Type B pancreatic cell (in vitro differentiated cells): ENCODE results near the gene SETDB1. TPM values are rescaled to one million over a fixed set of nuclear protein-coding genes. Genes with fewer than 3 reads are reported as not detected.

Source experiments
- DNase-seq: peaks from one replicate; pipeline ENCODE4 v3.0.0; 2021; ENCODE audit warnings: mixed read lengths; ENCODE audit not compliant: unreplicated experiment; ENCODE audit errors: extremely low spot score
- H3K27ac Mint-ChIP-seq: 2 replicates; pipeline ENCODE4 v1.8.0; 2021; ENCODE audit warnings: mild to moderate bottlenecking, mixed read lengths
- H3K27me3 Mint-ChIP-seq: 2 replicates; pipeline ENCODE4 v1.8.0; 2021; ENCODE audit warnings: mixed read lengths
- H3K36me3 Mint-ChIP-seq: 2 replicates; pipeline ENCODE4 v1.8.0; 2021; ENCODE audit warnings: mixed read lengths
- H3K4me1 Mint-ChIP-seq: one replicate; pipeline ENCODE4 v1.8.0; 2021; ENCODE audit warnings: mixed read lengths; ENCODE audit not compliant: unreplicated experiment
- H3K4me3 Mint-ChIP-seq: 2 replicates; pipeline ENCODE4 v1.8.0; 2021; ENCODE audit warnings: mild to moderate bottlenecking, mixed read lengths
- H3K9me3 Mint-ChIP-seq: 2 replicates; pipeline ENCODE4 v1.8.0; 2021; ENCODE audit warnings: mixed read lengths
- CTCF ChIP-seq: fragments of 200-600 bp; sonication (generic); conservative IDR thresholded peaks from 2 replicates; pipeline ENCODE4 v1.5.0; 2021; ENCODE audit warnings: antibody characterized with exemption, mild to moderate bottlenecking
- total RNA-seq: library from RNA; stranded (reverse); gene quantifications from 2 replicates; pipeline ENCODE4 v1.2.1, GENCODE V29; 2021; ENCODE audit warnings: low replicate concordance

SETDB1 gene
- total RNA-seq, 1 donor from 2014 or later: 73.8 TPM

DNA sequence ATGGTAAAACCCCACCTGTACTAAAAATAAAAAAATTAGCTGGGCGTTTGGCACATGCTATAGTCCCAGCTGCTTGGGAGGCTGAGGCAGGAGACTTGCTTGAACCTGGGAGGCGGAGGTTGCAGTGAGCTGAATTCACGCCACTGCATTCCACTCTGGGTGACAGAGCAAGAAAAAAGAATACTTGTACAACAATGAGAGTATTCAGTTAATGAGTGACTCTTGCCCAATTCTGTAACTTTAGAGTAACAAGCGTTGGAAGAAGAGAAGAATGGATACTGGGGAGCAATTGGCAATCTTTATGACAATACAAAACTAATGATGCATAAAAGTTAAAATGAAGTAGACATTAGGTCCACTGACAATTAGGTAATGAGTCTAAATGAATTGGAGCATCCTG lies 66.5 kb downstream of the SETDB1 start:
- DNase-seq: no peak
- H3K27me3 Mint-ChIP-seq: no peaks in the 10 kb centered on the region
- H3K9me3 Mint-ChIP-seq: no peaks in the 10 kb centered on the region
- H3K4me3 Mint-ChIP-seq: no peak overlapping the region
- no peaks in the 10 kb centered on the region for H3K4me1 Mint-ChIP-seq
- H3K27ac Mint-ChIP-seq: no peak overlapping the region
- no peaks in the 10 kb centered on the region for H3K36me3 Mint-ChIP-seq
- no peak for TF ChIP-seq CTCF

DNA sequence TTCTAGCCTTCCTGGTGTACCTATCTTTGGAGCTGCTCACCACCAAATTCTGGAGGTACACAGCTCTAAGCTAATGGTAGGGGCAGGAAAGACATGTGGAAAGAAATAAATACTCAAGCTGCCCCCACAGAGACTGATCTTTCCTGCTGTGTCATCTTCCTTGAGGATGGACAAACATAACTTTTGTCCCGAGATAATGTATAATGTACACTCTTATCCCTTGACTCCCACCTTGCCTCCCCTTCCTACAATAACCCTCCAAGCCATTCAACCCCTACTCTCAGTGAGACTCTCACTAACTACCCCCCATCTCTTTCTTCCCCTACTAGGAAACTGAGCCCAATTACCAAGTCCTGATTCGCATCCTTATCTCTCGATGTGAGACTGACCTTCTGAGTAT lies 68.1 kb downstream of the SETDB1 start:
- DNase-seq: no peak
- Mint-ChIP-seq H3K9me3 (no peaks in the 10 kb centered on the region), H3K27ac (no peak overlapping the region), H3K4me1 (no peaks in the 10 kb centered on the region), H3K27me3 (no peaks in the 10 kb centered on the region), H3K4me3 (no peak overlapping the region), H3K36me3 (no peaks in the 10 kb centered on the region)
- no peak for TF ChIP-seq CTCF

- DNase-seq: no peak
- Mint-ChIP-seq H3K4me3 (no peak overlapping the region), H3K27ac (peak overlapping the region; percentile 29), H3K27me3 (no peaks in the 10 kb centered on the region), H3K4me1 (no peaks in the 10 kb centered on the region), H3K36me3 (peaks cover 1% of the 10 kb centered on the region), H3K9me3 (no peaks in the 10 kb centered on the region)
- TF ChIP-seq CTCF: no peak
These were observed 69.3 kb downstream of the SETDB1 start for GRCh38 chr1:150995460-150995859.

- H3K4me1 Mint-ChIP-seq: no peaks in the 10 kb centered on the region
- peak overlapping the region; percentile 29 for H3K27ac Mint-ChIP-seq
- no peak overlapping the region for H3K4me3 Mint-ChIP-seq
- no peaks in the 10 kb centered on the region for H3K9me3 Mint-ChIP-seq
- H3K27me3 Mint-ChIP-seq: no peaks in the 10 kb centered on the region
- TF ChIP-seq CTCF: peak; percentile 90
- no peak for DNase-seq
- peaks cover 5% of the 10 kb centered on the region for H3K36me3 Mint-ChIP-seq
These were observed 69.7 kb downstream of the SETDB1 start for GRCh38 chr1:150995896-150996295.

DNA sequence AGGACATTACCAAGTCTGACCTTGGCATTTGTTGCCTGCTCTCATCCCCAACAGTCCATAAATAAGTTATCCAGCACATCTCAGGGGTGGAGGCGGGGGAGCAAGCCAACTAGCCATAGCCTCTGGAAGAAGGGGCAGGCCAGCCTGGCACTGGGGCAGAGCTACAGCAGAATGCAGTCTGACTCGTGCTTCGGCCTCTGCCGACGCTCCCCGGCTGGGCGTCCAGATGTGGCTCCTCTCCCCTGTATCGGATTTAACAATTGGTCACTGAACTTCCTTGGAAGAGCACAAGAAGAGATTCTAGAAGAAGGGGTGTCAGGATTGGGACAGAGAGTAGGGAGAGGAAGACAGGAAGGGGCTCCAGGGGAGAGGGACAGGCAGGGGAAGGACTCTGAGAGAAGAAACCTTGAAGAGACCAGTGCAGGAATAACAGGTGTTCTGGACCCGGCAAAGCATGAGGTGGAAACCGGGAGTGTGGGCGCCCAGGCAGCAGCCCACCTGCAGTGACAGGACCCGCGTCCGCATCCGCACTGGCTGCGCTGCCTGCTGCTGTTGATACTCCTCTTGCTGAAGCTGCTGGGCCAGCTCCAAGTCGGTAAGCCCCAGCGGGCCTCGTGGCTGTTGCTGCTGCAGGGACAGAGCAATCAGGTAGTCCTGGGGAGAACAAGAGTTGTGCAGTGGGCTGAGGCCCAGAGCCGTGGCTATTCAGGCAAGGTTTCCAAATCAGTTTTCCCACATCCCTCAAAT lies 71.1 kb downstream of the SETDB1 start:
- H3K9me3 Mint-ChIP-seq: no peaks in the 10 kb centered on the region
- TF ChIP-seq CTCF: no peak
- H3K36me3 Mint-ChIP-seq: peaks cover 10% of the 10 kb centered on the region
- no peaks in the 10 kb centered on the region for H3K27me3 Mint-ChIP-seq
- H3K27ac Mint-ChIP-seq: no peak overlapping the region
- no peak for DNase-seq
- no peak overlapping the region for H3K4me3 Mint-ChIP-seq
- peaks cover 6% of the 10 kb centered on the region for H3K4me1 Mint-ChIP-seq
